ENCODE results near the gene CCNI.

DNA sequence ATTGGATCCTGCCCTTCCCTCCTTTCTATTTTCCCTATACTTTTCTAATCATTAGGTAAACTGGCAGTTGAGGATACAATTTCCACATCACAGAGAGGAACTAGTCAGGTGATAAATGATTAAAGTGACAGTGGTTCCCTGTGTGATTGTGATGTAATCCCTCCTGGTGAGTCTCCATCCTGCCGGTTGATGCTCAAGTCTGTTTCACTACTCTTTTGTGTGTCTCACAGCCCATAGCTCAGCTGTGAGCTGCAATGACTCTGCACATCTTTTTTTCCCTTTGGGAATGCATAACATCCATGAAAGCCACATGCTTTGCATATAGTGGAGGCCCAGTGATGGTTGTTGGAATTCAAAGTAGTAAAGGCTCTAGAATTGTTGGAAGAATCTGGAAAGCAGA lies 60.4 kb downstream of the CCNI start:
- TF ChIP-seq NR3C1 (CRISPR knock-in tag; conservative IDR thresholded peaks at IDR 0.05; ENCODE audit: low read depth) (no peak), CREB1 (CRISPR knock-in tag; IDR thresholded peaks at IDR 0.05) (no peak), NFYB (CRISPR knock-in tag; conservative IDR thresholded peaks at IDR 0.05; ENCODE audit: low read depth) (no peak), CREM (CRISPR knock-in tag; IDR thresholded peaks at IDR 0.05) (no peak), ETV6 (CRISPR knock-in tag; IDR thresholded peaks at IDR 0.05) (no peak), ZNF232 (CRISPR knock-in tag; IDR thresholded peaks at IDR 0.05) (no peak)
- TF ChIP-seq, protein P1, sequence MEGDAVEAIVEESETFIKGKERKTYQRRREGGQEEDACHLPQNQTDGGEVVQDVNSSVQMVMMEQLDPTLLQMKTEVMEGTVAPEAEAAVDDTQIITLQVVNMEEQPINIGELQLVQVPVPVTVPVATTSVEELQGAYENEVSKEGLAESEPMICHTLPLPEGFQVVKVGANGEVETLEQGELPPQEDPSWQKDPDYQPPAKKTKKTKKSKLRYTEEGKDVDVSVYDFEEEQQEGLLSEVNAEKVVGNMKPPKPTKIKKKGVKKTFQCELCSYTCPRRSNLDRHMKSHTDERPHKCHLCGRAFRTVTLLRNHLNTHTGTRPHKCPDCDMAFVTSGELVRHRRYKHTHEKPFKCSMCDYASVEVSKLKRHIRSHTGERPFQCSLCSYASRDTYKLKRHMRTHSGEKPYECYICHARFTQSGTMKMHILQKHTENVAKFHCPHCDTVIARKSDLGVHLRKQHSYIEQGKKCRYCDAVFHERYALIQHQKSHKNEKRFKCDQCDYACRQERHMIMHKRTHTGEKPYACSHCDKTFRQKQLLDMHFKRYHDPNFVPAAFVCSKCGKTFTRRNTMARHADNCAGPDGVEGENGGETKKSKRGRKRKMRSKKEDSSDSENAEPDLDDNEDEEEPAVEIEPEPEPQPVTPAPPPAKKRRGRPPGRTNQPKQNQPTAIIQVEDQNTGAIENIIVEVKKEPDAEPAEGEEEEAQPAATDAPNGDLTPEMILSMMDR (IDR thresholded peaks at IDR 0.05), result no peak
- TF ChIP-seq, protein P2, sequence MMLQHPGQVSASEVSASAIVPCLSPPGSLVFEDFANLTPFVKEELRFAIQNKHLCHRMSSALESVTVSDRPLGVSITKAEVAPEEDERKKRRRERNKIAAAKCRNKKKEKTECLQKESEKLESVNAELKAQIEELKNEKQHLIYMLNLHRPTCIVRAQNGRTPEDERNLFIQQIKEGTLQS (CRISPR knock-in tag; conservative IDR thresholded peaks at IDR 0.05), result no peak
- TF ChIP-seq, protein P3, sequence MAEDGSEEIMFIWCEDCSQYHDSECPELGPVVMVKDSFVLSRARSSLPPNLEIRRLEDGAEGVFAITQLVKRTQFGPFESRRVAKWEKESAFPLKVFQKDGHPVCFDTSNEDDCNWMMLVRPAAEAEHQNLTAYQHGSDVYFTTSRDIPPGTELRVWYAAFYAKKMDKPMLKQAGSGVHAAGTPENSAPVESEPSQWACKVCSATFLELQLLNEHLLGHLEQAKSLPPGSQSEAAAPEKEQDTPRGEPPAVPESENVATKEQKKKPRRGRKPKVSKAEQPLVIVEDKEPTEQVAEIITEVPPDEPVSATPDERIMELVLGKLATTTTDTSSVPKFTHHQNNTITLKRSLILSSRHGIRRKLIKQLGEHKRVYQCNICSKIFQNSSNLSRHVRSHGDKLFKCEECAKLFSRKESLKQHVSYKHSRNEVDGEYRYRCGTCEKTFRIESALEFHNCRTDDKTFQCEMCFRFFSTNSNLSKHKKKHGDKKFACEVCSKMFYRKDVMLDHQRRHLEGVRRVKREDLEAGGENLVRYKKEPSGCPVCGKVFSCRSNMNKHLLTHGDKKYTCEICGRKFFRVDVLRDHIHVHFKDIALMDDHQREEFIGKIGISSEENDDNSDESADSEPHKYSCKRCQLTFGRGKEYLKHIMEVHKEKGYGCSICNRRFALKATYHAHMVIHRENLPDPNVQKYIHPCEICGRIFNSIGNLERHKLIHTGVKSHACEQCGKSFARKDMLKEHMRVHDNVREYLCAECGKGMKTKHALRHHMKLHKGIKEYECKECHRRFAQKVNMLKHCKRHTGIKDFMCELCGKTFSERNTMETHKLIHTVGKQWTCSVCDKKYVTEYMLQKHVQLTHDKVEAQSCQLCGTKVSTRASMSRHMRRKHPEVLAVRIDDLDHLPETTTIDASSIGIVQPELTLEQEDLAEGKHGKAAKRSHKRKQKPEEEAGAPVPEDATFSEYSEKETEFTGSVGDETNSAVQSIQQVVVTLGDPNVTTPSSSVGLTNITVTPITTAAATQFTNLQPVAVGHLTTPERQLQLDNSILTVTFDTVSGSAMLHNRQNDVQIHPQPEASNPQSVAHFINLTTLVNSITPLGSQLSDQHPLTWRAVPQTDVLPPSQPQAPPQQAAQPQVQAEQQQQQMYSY (CRISPR knock-in tag; IDR thresholded peaks at IDR 0.05), result no peak
- TF ChIP-seq, protein P4, sequence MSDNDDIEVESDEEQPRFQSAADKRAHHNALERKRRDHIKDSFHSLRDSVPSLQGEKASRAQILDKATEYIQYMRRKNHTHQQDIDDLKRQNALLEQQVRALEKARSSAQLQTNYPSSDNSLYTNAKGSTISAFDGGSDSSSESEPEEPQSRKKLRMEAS (CRISPR knock-in tag; IDR thresholded peaks at IDR 0.05), result no peak
- TF ChIP-seq, protein P5, sequence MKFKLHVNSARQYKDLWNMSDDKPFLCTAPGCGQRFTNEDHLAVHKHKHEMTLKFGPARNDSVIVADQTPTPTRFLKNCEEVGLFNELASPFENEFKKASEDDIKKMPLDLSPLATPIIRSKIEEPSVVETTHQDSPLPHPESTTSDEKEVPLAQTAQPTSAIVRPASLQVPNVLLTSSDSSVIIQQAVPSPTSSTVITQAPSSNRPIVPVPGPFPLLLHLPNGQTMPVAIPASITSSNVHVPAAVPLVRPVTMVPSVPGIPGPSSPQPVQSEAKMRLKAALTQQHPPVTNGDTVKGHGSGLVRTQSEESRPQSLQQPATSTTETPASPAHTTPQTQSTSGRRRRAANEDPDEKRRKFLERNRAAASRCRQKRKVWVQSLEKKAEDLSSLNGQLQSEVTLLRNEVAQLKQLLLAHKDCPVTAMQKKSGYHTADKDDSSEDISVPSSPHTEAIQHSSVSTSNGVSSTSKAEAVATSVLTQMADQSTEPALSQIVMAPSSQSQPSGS (CRISPR knock-in tag; IDR thresholded peaks at IDR 0.05; ENCODE audit: borderline replicate concordance, low read depth), result no peak
- TF ChIP-seq, protein P6, sequence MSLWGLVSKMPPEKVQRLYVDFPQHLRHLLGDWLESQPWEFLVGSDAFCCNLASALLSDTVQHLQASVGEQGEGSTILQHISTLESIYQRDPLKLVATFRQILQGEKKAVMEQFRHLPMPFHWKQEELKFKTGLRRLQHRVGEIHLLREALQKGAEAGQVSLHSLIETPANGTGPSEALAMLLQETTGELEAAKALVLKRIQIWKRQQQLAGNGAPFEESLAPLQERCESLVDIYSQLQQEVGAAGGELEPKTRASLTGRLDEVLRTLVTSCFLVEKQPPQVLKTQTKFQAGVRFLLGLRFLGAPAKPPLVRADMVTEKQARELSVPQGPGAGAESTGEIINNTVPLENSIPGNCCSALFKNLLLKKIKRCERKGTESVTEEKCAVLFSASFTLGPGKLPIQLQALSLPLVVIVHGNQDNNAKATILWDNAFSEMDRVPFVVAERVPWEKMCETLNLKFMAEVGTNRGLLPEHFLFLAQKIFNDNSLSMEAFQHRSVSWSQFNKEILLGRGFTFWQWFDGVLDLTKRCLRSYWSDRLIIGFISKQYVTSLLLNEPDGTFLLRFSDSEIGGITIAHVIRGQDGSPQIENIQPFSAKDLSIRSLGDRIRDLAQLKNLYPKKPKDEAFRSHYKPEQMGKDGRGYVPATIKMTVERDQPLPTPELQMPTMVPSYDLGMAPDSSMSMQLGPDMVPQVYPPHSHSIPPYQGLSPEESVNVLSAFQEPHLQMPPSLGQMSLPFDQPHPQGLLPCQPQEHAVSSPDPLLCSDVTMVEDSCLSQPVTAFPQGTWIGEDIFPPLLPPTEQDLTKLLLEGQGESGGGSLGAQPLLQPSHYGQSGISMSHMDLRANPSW (CRISPR knock-in tag; conservative IDR thresholded peaks at IDR 0.05; ENCODE audit: low read depth), result no peak
- TF ChIP-seq, protein P7, sequence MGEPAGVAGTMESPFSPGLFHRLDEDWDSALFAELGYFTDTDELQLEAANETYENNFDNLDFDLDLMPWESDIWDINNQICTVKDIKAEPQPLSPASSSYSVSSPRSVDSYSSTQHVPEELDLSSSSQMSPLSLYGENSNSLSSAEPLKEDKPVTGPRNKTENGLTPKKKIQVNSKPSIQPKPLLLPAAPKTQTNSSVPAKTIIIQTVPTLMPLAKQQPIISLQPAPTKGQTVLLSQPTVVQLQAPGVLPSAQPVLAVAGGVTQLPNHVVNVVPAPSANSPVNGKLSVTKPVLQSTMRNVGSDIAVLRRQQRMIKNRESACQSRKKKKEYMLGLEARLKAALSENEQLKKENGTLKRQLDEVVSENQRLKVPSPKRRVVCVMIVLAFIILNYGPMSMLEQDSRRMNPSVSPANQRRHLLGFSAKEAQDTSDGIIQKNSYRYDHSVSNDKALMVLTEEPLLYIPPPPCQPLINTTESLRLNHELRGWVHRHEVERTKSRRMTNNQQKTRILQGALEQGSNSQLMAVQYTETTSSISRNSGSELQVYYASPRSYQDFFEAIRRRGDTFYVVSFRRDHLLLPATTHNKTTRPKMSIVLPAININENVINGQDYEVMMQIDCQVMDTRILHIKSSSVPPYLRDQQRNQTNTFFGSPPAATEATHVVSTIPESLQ (CRISPR knock-in tag; IDR thresholded peaks at IDR 0.05), result no peak
